B cell (primary cell): ENCODE data around the gene ALKBH5. TPM values are rescaled to one million over a fixed set of nuclear protein-coding genes. Genes with fewer than 3 reads are reported as not detected.

Source experiments
- ATAC-seq: fragments of 200-7000 bp; cut with Tn5 transposase; one replicate; pipeline ENCODE4 v1.10.0; 2021; ENCODE audit warnings: low read depth, mild to moderate bottlenecking, moderate number of reproducible peaks, moderate library complexity
- CTCF ChIA-PET: fragments of 350-600 bp; sonication (Branson Sonifier 250); formaldehyde crosslinking; loops from one replicate; lab custom pipeline; 2021; ENCODE audit warnings: antibody characterized with exemption, inconsistent platforms; lab: Charles Lee
- POLR2A ChIA-PET: fragments of 350-600 bp; sonication (Branson Sonifier 250); formaldehyde crosslinking; loops from one replicate; lab custom pipeline; 2021; ENCODE audit warnings: antibody characterized with exemption; lab: Charles Lee
- DNase-seq: peaks from one replicate; pipeline ENCODE4 v3.0.0; 2013
- H2AFZ ChIP-seq: 2 replicates; pipeline ENCODE4 v1.6.1; 2012; ENCODE audit warnings: mild to moderate bottlenecking, low read depth, low read length; ENCODE audit not compliant: insufficient read depth, poor library complexity, severe bottlenecking
- H3K27ac ChIP-seq, 2 donors: 1 replicate in 1 of 2; 2 replicates in 1 of 2; pipeline ENCODE4 v1.5.1; 2012 to 2013; ENCODE audit warnings: low read length in 2 of 2, mild to moderate bottlenecking in 2 of 2, moderate library complexity in 1 of 2
- H3K27me3 ChIP-seq, 4 experiments: fragments of 200-600 bp in 1 of 4; sonication (generic) in 1 of 4; replicated peaks in 1 of 4; 1 replicate in 2 of 4; 2 replicates in 2 of 4; pipeline versions ENCODE4 v1.6.1 to v1.7.0; 2013 to 2016; ENCODE audit warnings: low read length in 3 of 4, mild to moderate bottlenecking in 2 of 4, mixed read lengths in 1 of 4, moderate library complexity in 1 of 4; ENCODE audit not compliant: insufficient read depth in 4 of 4, control insufficient read depth in 3 of 4; ENCODE audit errors: control extremely low read depth in 1 of 4
- H3K36me3 ChIP-seq, 2 experiments: replicated peaks in 1 of 2; 1 replicate in 1 of 2; 2 replicates in 1 of 2; pipeline versions ENCODE4 v1.6.1 to v1.7.1; 2013; ENCODE audit warnings: low read length in 1 of 2; ENCODE audit not compliant: insufficient read depth in 2 of 2, control insufficient read depth in 1 of 2; ENCODE audit errors: control extremely low read depth in 1 of 2, extremely low read depth in 1 of 2
- H3K4me1 ChIP-seq, 2 donors: fragments of 200-600 bp in 1 of 2; sonication (generic) in 1 of 2; 1 replicate in 1 of 2; 2 replicates in 1 of 2; pipeline versions ENCODE4 v1.5.1 to v1.6.1; 2013 to 2017; ENCODE audit warnings: low read length in 2 of 2; ENCODE audit not compliant: control insufficient read depth in 2 of 2, insufficient read depth in 2 of 2
- H3K4me2 ChIP-seq: replicated peaks from 2 replicates; pipeline ENCODE3; 2012; ENCODE audit warnings: mild to moderate bottlenecking, low read depth, low read length; ENCODE audit not compliant: poor library complexity, severe bottlenecking
- H3K4me3 ChIP-seq, 5 experiments: fragments of 200-600 bp in 1 of 5; sonication (generic) in 1 of 5; 1 replicate in 3 of 5; 2 replicates in 2 of 5; pipeline versions ENCODE4 v1.5.1 to v1.7.0; 2011 to 2016; ENCODE audit warnings: low read length in 4 of 5, mild to moderate bottlenecking in 4 of 5, low read depth in 2 of 5, control low read depth in 1 of 5, moderate library complexity in 1 of 5; ENCODE audit not compliant: insufficient read depth in 1 of 5; ENCODE audit errors: control extremely low read depth in 1 of 5, extremely low read depth in 1 of 5
- H3K79me2 ChIP-seq: fragments of 200-600 bp; sonication (generic); one replicate; pipeline ENCODE4 v1.6.0; 2016; ENCODE audit warnings: low read length; ENCODE audit not compliant: control insufficient read depth, insufficient read depth
- H3K9ac ChIP-seq: fragments of 200-600 bp; sonication (generic); 2 replicates; pipeline ENCODE4 v1.6.1; 2017; ENCODE audit warnings: mild to moderate bottlenecking, low read length, moderate library complexity
- H3K9me3 ChIP-seq, 3 donors: one replicate each; pipeline versions ENCODE4 v1.6.1 to v1.7.1; 2013; ENCODE audit warnings: low read length in 2 of 3; ENCODE audit not compliant: control insufficient read depth in 2 of 3, insufficient read depth in 1 of 3; ENCODE audit errors: control extremely low read depth in 1 of 3
- H4K20me1 ChIP-seq: 2 replicates; pipeline ENCODE4 v1.6.0; 2012; ENCODE audit warnings: mild to moderate bottlenecking, low read length; ENCODE audit not compliant: insufficient read depth, control insufficient read depth, poor library complexity, severe bottlenecking
- H3K27ac Mint-ChIP-seq: one replicate; pipeline ENCODE4 v1.8.0; 2021; ENCODE audit warnings: mixed read lengths
- H3K27me3 Mint-ChIP-seq: one replicate; pipeline ENCODE4 v1.8.0; 2021; ENCODE audit warnings: mixed read lengths
- H3K4me1 Mint-ChIP-seq: one replicate; pipeline ENCODE4 v1.8.0; 2021; ENCODE audit warnings: mixed read lengths
- H3K4me3 Mint-ChIP-seq: one replicate; pipeline ENCODE4 v1.8.0; 2021; ENCODE audit warnings: mixed read lengths
- H3K9me3 Mint-ChIP-seq: one replicate; pipeline ENCODE4 v1.8.0; 2022; ENCODE audit warnings: mixed read lengths; ENCODE audit not compliant: insufficient read depth
- EZH2 ChIP-seq: IDR thresholded peaks from 2 replicates; pipeline ENCODE4 v1.6.1; 2012; ENCODE audit warnings: borderline replicate concordance, low read depth, mild to moderate bottlenecking, moderate library complexity, low read length; ENCODE audit not compliant: insufficient read depth, poor library complexity, severe bottlenecking
- WGBS: methylation state at CpG from one replicate; pipeline ENCODE4 v1.1.5; 2013; ENCODE audit warnings: missing lambda C conversion rate; ENCODE audit not compliant: insufficient coverage; 5-methylcytosine and 5-hydroxymethylcytosine counted together
- intact Hi-C: fragments of 100-400 bp; cut with micrococcal nuclease; formaldehyde crosslinking; loops from one replicate; pipeline ENCODE4 v1.10.0; 2022
- polyA plus RNA-seq: library from polyadenylated mRNA; depleted of rRNA; stranded (reverse); fragments of >200 nt; gene quantifications from 2 replicates; pipeline ENCODE4 v1.2.3, GENCODE V29; 2012
- total RNA-seq, 2 donors: library from RNA; stranded (reverse); fragments of 120-200 nt in 1 of 2; gene quantifications; 1 replicate in 1 of 2; 2 replicates in 1 of 2; pipeline versions ENCODE4 v1.2.3 to v1.2.4, GENCODE V29; 2013 to 2022
- TF ChIP-seq, protein P1 (sequence below): fragments of 200-600 bp; IDR thresholded peaks from one replicate; pipeline ENCODE4 v1.8.0; 2022; ENCODE audit warnings: antibody characterized with exemption, mild to moderate bottlenecking

ALKBH5 gene
- total and polyA plus RNA-seq, 2 donors (not counting 1 experiment from before 2014, with no cell fraction given), result 63.3 to 104 TPM

DNA sequence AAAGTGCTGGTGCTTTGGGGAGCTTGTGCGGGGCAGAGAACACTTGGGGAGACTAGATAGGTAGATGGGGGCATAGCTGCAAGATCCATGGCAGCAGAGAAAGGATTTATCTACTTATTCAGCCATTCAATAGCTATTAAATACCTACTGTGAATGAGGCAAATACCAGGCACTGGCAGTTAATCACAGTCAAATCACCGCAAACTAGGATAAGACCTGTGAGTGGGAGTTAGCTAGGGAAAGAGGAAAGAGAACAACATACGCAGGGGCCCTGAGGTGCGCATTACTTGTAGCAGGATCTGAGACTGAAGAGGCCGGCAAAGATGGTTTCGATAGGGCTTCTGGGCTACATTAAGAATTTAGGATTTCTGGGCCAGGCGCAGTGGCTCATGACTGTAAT, 3.8 kb upstream of the ALKBH5 start:
- Histone ChIP-seq H3K4me3 (no peak overlapping the region), H4K20me1 (peaks cover 2% of the 10 kb centered on the region), H3K4me2 (no peak overlapping the region), H3K36me3 (no peaks in the 10 kb centered on the region), H3K79me2 (peaks cover 12% of the 10 kb centered on the region), H3K27me3 (no peaks in the 10 kb centered on the region), H2AFZ (no peak overlapping the region), H3K27ac (no peak overlapping the region), H3K9ac (no peak overlapping the region), H3K9me3 (no peaks in the 10 kb centered on the region), H3K4me1 (peaks cover 15 to 22% of the 10 kb centered on the region in 2 donors)
- ATAC-seq (no peak), DNase-seq (no peak)
- Mint-ChIP-seq H3K9me3 (no peaks in the 10 kb centered on the region), H3K27me3 (no peaks in the 10 kb centered on the region), H3K4me3 (no peak overlapping the region), H3K4me1 (peaks cover 22% of the 10 kb centered on the region), H3K27ac (no peak overlapping the region)
- intact Hi-C loops, result no loop called here
- over 99% methylated on average over 6 of the region's 7 CpGs for WGBS
- TF ChIP-seq EZH2, result no peak
- TF ChIP-seq, protein P1, sequence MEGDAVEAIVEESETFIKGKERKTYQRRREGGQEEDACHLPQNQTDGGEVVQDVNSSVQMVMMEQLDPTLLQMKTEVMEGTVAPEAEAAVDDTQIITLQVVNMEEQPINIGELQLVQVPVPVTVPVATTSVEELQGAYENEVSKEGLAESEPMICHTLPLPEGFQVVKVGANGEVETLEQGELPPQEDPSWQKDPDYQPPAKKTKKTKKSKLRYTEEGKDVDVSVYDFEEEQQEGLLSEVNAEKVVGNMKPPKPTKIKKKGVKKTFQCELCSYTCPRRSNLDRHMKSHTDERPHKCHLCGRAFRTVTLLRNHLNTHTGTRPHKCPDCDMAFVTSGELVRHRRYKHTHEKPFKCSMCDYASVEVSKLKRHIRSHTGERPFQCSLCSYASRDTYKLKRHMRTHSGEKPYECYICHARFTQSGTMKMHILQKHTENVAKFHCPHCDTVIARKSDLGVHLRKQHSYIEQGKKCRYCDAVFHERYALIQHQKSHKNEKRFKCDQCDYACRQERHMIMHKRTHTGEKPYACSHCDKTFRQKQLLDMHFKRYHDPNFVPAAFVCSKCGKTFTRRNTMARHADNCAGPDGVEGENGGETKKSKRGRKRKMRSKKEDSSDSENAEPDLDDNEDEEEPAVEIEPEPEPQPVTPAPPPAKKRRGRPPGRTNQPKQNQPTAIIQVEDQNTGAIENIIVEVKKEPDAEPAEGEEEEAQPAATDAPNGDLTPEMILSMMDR, result no peak
- CTCF ChIA-PET, result interaction anchor here (0.7 kb wide), 2 partner anchors 33 to 547 kb away, joined by 3 to 5 read pairs; no protein-coding TSS in a partner anchor
- POLR2A ChIA-PET, result no interaction called here

DNA sequence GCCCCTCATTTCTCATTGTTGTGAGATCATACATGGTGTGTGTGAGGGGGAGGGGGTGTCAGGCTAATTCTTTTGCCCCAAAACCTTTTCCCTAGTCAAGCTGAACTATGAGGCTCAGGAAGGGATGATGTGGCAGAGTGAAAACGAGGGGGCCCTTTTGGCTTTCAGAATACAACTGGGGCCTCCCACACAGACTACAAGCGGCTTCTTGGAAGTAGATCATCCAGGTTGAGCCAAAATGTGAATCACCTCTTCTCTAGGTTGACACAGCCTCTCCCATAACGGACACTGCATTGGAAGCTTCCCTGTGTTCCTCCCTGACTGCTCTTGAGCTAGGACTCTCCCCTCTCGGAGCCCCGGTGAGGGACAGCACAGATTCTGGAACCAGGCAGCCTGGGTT, 2.3 kb upstream of the ALKBH5 start:
- CTCF ChIA-PET, result no interaction called here
- H3K4me2 ChIP-seq, result no peak overlapping the region
- peak overlapping the region; percentile 99 for H3K4me3 Mint-ChIP-seq

More for the DNA sequence above, 2.3 kb upstream of the ALKBH5 start:
- Histone ChIP-seq H3K9me3 (no peaks in the 10 kb centered on the region), H3K4me3 (no peak overlapping the region), H3K36me3 (peaks cover 0 to 6% of the 10 kb centered on the region in 2 experiments), H3K27me3 (no peaks in the 10 kb centered on the region), H3K27ac (no peak overlapping the region), H2AFZ (no peak overlapping the region), H3K79me2 (peaks cover 28% of the 10 kb centered on the region), H3K9ac (no peak overlapping the region), H4K20me1 (peaks cover 18% of the 10 kb centered on the region), H3K4me1 (peaks cover 26 to 30% of the 10 kb centered on the region in 2 donors)
- Mint-ChIP-seq H3K27ac (peak overlapping the region; percentile 16), H3K9me3 (no peaks in the 10 kb centered on the region), H3K27me3 (no peaks in the 10 kb centered on the region), H3K4me1 (peaks cover 33% of the 10 kb centered on the region)
- TF ChIP-seq, protein P1, result no peak
- no peak for TF ChIP-seq EZH2
- intact Hi-C loops, result no loop called here
- POLR2A ChIA-PET, result no interaction called here
- ATAC-seq, result no peak
- DNase-seq, result no peak
- 69% methylated on average over 4 of the region's 5 CpGs for WGBS
